LNCaP clone FGC (cell line): ENCODE results near the gene PTGER1.
A peak's percentile ranks its signal among the peaks of the same experiment; 100 is the strongest.
"Not testable (repeated sequence)": the region's sequence is repeated elsewhere in the genome, so short reads cannot be mapped to it uniquely, and the experiment has no call there.

Experiments
- DNase-seq: peaks from one replicate; pipeline ENCODE4 v3.0.0-alpha.2; 2011; ENCODE audit warnings: low read depth
- H3K4me3 ChIP-seq: 2 replicates; pipeline ENCODE4 v1.5.1; 2011; ENCODE audit warnings: mild to moderate bottlenecking, low read depth, low read length, control low read depth
- CTCF ChIP-seq: IDR thresholded peaks from 2 replicates; pipeline ENCODE4 v1.5.1; 2012; ENCODE audit warnings: mild to moderate bottlenecking; ENCODE audit not compliant: control insufficient read depth, insufficient read depth; ENCODE audit errors: extremely low read depth

Gene PTGER1

GRCh38 chr19:14510311-14511228 lies 35.4 kb upstream of the PTGER1 start:
- no peak for TF ChIP-seq CTCF
- no peak overlapping the region for H3K4me3 ChIP-seq
- no peak for DNase-seq

GRCh38 chr19:14507704-14508542 lies 32.8 kb upstream of the PTGER1 start:
- H3K4me3 ChIP-seq = no peak overlapping the region
- no peak for DNase-seq
- no peak for TF ChIP-seq CTCF

GRCh38 chr19:14505488-14506239 lies 30.5 kb upstream of the PTGER1 start:
- DNase-seq = no peak
- TF ChIP-seq CTCF = peak; percentile 78
- H3K4me3 ChIP-seq = no peak overlapping the region

- DNase-seq = not testable (repeated sequence)
Measured at GRCh38 chr19:14504575-14504974, 29.4 kb upstream of the PTGER1 start.

GRCh38 chr19:14503285-14503684 lies 28.1 kb upstream of the PTGER1 start:
- TF ChIP-seq CTCF = no peak
- DNase-seq = no peak
- H3K4me3 ChIP-seq = no peak overlapping the region

More at GRCh38 chr19:14504575-14504974, 29.4 kb upstream of the PTGER1 start:
- not testable (repeated sequence) for H3K4me3 ChIP-seq

- DNase-seq = no peak
- TF ChIP-seq CTCF = no peak
- H3K4me3 ChIP-seq = no peak overlapping the region
Measured at GRCh38 chr19:14502334-14503092, 27.4 kb upstream of the PTGER1 start.
